BLaER1 treated with 17β-estradiol and CSF1 and Interleukin-3, amounts not matched to agents 10 nM and 100 nM (cell line): Measurements from ENCODE around the gene GJB6.

Experiments
- H3K27ac ChIP-seq, 11 experiments: shearing (Covaris generic); formaldehyde crosslinking; 2 replicates each; pipeline ENCODE4 v1.8.1; 2022
- H3K27me3 ChIP-seq, 11 experiments: shearing (Covaris generic); formaldehyde crosslinking; 2 replicates each; pipeline ENCODE4 v1.8.1; 2022
- H3K36me3 ChIP-seq, 11 experiments: shearing (Covaris generic); formaldehyde crosslinking; 2 replicates each; pipeline ENCODE4 v1.8.1; 2022
- H3K4me1 ChIP-seq, 10 experiments: shearing (Covaris generic); formaldehyde crosslinking; 2 replicates each; pipeline ENCODE4 v1.8.1; 2022
- H3K4me2 ChIP-seq, 11 experiments: shearing (Covaris generic); formaldehyde crosslinking; 2 replicates each; pipeline ENCODE4 v1.8.1; 2022
- H3K4me3 ChIP-seq, 10 experiments: shearing (Covaris generic); formaldehyde crosslinking; 2 replicates each; pipeline ENCODE4 v1.8.1; 2022
- H3K9ac ChIP-seq, 11 experiments: shearing (Covaris generic); formaldehyde crosslinking; 2 replicates each; pipeline ENCODE4 v1.8.1; 2022
- H3K9me3 ChIP-seq, 11 experiments: shearing (Covaris generic); formaldehyde crosslinking; replicated peaks in 1 of 11; 2 replicates each; pipeline ENCODE4 v1.8.1; 2022
- H4K20me1 ChIP-seq, 11 experiments: shearing (Covaris generic); formaldehyde crosslinking; 2 replicates each; pipeline ENCODE4 v1.8.1; 2022
- Cebpa-rat ChIP-seq, 11 experiments: shearing (Covaris generic); IDR thresholded peaks; 2 replicates each; pipeline ENCODE4 v1.8.1; 2022

The GJB6 gene

DNA sequence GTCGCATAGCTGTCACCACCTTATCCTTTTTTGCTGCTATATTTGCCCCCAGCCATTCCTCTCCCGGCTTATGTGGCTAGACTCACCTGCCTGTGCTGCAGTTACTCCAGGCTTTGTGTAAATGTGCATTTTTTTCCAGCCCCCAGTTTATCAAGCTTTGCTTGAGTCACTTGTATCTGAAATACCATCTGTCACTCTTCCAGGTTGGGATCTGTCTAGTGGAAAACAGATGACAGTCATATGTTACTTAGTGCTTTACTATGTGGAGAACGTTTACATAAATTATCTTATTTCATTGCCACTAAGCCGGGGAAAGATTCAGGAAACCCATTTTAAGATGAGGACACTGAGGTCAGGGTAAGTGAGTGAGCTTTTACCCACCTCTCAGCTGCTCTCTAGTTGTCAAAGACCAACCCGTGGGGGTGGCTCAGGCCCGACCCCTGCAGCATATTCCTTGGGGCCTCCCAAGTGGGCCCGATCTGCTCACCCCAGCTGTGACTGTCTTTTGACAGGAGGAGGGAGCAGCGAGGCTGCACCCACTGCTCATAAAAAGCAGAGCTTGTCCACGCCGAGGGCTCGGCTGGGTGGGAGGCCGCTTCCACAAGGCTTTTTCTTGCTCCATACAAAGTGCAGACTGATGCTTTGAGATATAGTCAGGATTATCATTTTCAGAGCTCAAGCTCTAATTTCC lies 46.6 kb downstream of the GJB6 start:
- H3K4me1 ChIP-seq: peaks cover 0 to 10% (median 5%) of the 10 kb centered on the region in 10 experiments; a peak in 7 of 20 replicates
- no peaks in the 10 kb centered on the region for H4K20me1 ChIP-seq
- H3K4me2 ChIP-seq: no peak overlapping the region
- H3K36me3 ChIP-seq: no peaks in the 10 kb centered on the region
- H3K4me3 ChIP-seq: no peak overlapping the region
- H3K9me3 ChIP-seq: peaks cover 0 to 6% (median 0%) of the 10 kb centered on the region in 11 experiments; a peak in 2 of 22 replicates
- TF ChIP-seq Cebpa-rat (IDR thresholded peaks at IDR 0.05): no peak
- H3K27ac ChIP-seq: no peak overlapping the region
- H3K9ac ChIP-seq: no peak overlapping the region
- peaks cover 5 to 26% (median 14%) of the 10 kb centered on the region in 11 experiments for H3K27me3 ChIP-seq

GRCh38 chr13:20182231-20182846 lies 49.8 kb downstream of the GJB6 start:
- H3K4me2 ChIP-seq: no peak overlapping the region
- no peak for TF ChIP-seq Cebpa-rat (IDR thresholded peaks at IDR 0.05)
- H3K4me1 ChIP-seq: no peaks in the 10 kb centered on the region; a peak in 1 of 20 replicates
- H3K27me3 ChIP-seq: peaks cover 0 to 15% (median 4%) of the 10 kb centered on the region in 11 experiments; a peak in 10 of 22 replicates
- H3K27ac ChIP-seq: no peak overlapping the region
- H3K9ac ChIP-seq: no peak overlapping the region
- no peak overlapping the region for H3K4me3 ChIP-seq
- no peaks in the 10 kb centered on the region for H3K9me3 ChIP-seq
- H4K20me1 ChIP-seq: no peaks in the 10 kb centered on the region
- H3K36me3 ChIP-seq: no peaks in the 10 kb centered on the region

DNA sequence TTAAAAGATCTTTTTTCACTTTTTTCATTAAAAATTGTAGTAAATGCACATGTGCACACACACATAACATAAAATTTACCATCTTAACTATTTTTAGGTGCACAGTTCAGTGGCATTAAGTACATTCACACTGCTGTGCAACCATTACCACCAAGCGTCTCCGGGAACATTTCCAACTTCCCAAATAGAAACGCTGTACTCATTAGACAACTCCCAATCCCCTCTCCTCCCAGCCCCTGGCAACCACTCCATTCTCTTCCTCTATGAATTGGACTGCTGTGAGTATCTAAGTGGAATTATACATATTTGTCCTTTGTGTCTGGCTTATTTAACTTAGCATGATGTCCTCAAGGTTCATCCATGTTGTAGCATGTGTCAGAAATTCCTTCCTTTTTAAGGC lies 50.9 kb downstream of the GJB6 start:
- H3K4me1 ChIP-seq: peaks cover 0 to 7% (median 0%) of the 10 kb centered on the region in 10 experiments; a peak in 5 of 20 replicates
- H3K36me3 ChIP-seq: no peaks in the 10 kb centered on the region
- TF ChIP-seq Cebpa-rat (IDR thresholded peaks at IDR 0.05): no peak
- no peaks in the 10 kb centered on the region for H4K20me1 ChIP-seq
- H3K27ac ChIP-seq: no peak overlapping the region
- no peak overlapping the region for H3K9ac ChIP-seq
- no peak overlapping the region for H3K4me2 ChIP-seq
- H3K9me3 ChIP-seq: no peaks in the 10 kb centered on the region
- no peak overlapping the region for H3K4me3 ChIP-seq
- H3K27me3 ChIP-seq: peaks cover 0 to 26% (median 15%) of the 10 kb centered on the region in 11 experiments; a peak in 20 of 22 replicates

- no peaks in the 10 kb centered on the region for H3K9me3 ChIP-seq
- peaks cover 5 to 37% (median 24%) of the 10 kb centered on the region in 10 experiments; a peak in 19 of 20 replicates for H3K4me1 ChIP-seq
- no peak overlapping the region for H3K9ac ChIP-seq
- no peaks in the 10 kb centered on the region for H4K20me1 ChIP-seq
- no peak overlapping the region for H3K4me2 ChIP-seq
- no peak overlapping the region for H3K27ac ChIP-seq
- H3K27me3 ChIP-seq: peaks cover 0 to 52% (median 45%) of the 10 kb centered on the region in 11 experiments; a peak in 20 of 22 replicates
- H3K36me3 ChIP-seq: no peaks in the 10 kb centered on the region
- TF ChIP-seq Cebpa-rat (IDR thresholded peaks at IDR 0.05): no peak
- H3K4me3 ChIP-seq: no peak overlapping the region
Observed at GRCh38 chr13:20178156-20178555, 54.0 kb downstream of the GJB6 start.

DNA sequence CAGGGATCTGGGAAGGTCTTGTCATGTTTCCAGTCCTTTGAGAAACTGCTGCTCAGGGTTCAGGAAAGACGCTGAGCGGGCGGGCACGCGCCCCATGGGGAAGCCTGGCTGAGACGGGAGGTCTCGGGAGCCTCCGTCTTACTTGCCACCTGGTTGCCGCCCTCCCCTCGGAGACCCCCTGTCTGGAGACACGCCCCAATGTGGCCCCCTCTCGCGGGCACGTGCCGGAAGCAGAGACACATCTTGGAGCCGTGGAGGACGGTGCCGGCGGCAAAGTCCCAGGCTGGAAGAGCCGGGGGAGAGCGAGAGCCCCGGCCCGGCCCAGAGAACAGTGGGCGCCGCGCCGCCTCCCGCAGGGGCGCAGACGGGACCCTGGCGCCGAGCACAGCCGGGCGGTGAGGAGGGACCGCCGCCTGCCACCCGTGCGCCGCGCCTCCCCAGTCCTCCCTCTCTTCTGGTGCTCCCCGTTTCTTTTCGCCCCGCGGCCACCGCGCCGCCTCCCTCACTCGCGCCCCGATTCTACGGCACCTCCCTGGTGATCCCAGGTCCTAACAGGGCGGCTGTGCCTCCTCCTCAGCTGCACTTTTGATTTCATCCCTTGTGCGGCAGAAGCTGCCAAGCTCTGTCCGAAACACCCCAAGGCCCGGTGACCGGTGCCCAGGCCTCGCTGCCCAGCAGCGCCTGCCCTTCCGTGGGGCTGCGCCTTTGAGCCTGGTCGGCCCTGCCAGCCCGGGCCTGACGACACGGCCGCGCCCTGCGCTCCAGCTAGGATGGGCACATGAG lies 54.9 kb downstream of the GJB6 start:
- Histone ChIP-seq H3K36me3 (no peaks in the 10 kb centered on the region), H3K9me3 (no peaks in the 10 kb centered on the region; a peak in 1 of 22 replicates), H3K9ac (no peak overlapping the region), H3K27ac (no peak overlapping the region), H3K4me3 (no peak overlapping the region), H3K27me3 (peaks cover 0 to 52% (median 46%) of the 10 kb centered on the region in 11 experiments; a peak in 20 of 22 replicates), H3K4me2 (no peak overlapping the region), H3K4me1 (peaks cover 15 to 46% (median 33%) of the 10 kb centered on the region in 10 experiments; a peak in 19 of 20 replicates), H4K20me1 (no peaks in the 10 kb centered on the region)
- TF ChIP-seq Cebpa-rat (IDR thresholded peaks at IDR 0.05): no peak

DNA sequence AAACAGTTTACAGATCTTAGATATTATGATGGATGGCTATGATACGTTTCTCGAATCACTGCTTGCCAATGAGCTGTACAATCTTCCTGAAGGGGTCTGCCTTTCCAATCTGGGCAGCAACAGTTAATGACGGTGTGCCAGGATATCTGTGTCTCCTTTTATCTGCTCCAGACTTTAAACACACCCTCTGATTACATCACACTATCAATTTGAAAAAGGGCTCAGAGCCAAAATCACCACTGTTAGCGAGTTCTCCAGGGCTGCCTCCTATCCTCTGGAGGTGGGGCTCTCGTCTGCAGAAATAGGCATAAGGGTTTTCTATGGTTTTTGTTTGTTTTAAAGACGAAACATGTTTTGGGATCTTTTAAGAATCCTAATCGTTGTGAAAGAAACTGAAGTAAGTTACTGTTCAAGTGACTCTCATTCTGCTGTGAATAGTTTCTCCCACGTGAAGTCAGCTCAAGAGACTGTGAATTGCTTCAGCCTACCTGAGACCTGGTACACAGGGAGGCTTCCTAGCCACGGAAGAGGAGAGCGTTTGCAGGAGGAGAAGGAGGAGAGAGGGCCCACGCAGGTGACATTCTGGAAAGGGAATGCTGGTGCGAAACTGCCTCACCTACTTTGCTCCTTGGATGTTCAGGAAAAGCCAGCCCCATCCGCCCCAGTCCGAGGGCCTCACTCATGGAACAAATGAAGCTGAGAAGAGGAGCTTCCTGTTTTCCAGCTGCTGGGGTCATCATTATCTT lies 56.0 kb downstream of the GJB6 start:
- no peaks in the 10 kb centered on the region for H4K20me1 ChIP-seq
- H3K4me3 ChIP-seq: no peak overlapping the region
- peak overlapping the region in 3 of 11 experiments; percentile 79 to 89 (median 83); a peak in 6 of 22 replicates for H3K4me2 ChIP-seq
- H3K27me3 ChIP-seq: peaks cover 0 to 52% (median 46%) of the 10 kb centered on the region in 11 experiments; a peak in 20 of 22 replicates
- H3K9ac ChIP-seq: peak overlapping the region in 2 of 11 experiments; percentile 66 to 71; a peak in 3 of 22 replicates
- peaks cover 15 to 57% (median 35%) of the 10 kb centered on the region in 10 experiments; a peak in 19 of 20 replicates for H3K4me1 ChIP-seq
- no peak for TF ChIP-seq Cebpa-rat (IDR thresholded peaks at IDR 0.05)
- H3K9me3 ChIP-seq: no peaks in the 10 kb centered on the region; a peak in 1 of 22 replicates
- no peaks in the 10 kb centered on the region for H3K36me3 ChIP-seq
- H3K27ac ChIP-seq: peak overlapping the region in 3 of 11 experiments; percentile 75 to 86 (median 85); a peak in 6 of 22 replicates

DNA sequence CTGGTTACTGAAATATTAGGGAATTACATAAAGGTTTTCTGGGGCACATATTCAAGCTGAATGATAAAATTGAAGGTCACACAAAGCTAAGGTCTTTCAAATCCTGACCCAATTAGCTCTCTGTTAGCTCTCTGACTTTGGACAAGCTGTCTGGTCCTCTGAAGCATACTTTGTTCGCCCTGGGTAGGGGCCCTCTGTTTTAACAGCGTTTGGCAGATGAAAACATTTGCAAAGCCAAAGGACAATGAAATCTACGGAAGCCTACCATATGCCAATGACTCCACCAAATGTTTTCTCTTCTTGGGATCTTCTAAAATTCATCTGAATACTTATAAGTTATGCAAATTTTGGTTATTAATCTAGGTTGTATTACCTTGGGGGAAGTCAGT lies 56.7 kb downstream of the GJB6 start:
- peaks cover 15 to 59% (median 35%) of the 10 kb centered on the region in 10 experiments; a peak in 19 of 20 replicates for H3K4me1 ChIP-seq
- 0 out of 20 replicates have a peak overlapping the region, but pooled peaks of 1 of the 10 experiments have one; percentile 2 for H3K4me3 ChIP-seq
- H3K27me3 ChIP-seq: peaks cover 0 to 52% (median 46%) of the 10 kb centered on the region in 11 experiments; a peak in 20 of 22 replicates
- no peaks in the 10 kb centered on the region for H3K36me3 ChIP-seq
- TF ChIP-seq Cebpa-rat (IDR thresholded peaks at IDR 0.05): no peak
- H3K9ac ChIP-seq: peak overlapping the region in 4 of 11 experiments; percentile 2 to 71 (median 57); a peak in 7 of 22 replicates
- H4K20me1 ChIP-seq: no peaks in the 10 kb centered on the region
- peak overlapping the region in 4 of 11 experiments; percentile 55 to 86 (median 80); a peak in 8 of 22 replicates for H3K27ac ChIP-seq
- H3K4me2 ChIP-seq: peak overlapping the region in 9 of 11 experiments; percentile 29 to 89 (median 78); a peak in 12 of 22 replicates
- no peaks in the 10 kb centered on the region; a peak in 1 of 22 replicates for H3K9me3 ChIP-seq
